ENCODE data around the gene NXN.

NXN gene

DNA sequence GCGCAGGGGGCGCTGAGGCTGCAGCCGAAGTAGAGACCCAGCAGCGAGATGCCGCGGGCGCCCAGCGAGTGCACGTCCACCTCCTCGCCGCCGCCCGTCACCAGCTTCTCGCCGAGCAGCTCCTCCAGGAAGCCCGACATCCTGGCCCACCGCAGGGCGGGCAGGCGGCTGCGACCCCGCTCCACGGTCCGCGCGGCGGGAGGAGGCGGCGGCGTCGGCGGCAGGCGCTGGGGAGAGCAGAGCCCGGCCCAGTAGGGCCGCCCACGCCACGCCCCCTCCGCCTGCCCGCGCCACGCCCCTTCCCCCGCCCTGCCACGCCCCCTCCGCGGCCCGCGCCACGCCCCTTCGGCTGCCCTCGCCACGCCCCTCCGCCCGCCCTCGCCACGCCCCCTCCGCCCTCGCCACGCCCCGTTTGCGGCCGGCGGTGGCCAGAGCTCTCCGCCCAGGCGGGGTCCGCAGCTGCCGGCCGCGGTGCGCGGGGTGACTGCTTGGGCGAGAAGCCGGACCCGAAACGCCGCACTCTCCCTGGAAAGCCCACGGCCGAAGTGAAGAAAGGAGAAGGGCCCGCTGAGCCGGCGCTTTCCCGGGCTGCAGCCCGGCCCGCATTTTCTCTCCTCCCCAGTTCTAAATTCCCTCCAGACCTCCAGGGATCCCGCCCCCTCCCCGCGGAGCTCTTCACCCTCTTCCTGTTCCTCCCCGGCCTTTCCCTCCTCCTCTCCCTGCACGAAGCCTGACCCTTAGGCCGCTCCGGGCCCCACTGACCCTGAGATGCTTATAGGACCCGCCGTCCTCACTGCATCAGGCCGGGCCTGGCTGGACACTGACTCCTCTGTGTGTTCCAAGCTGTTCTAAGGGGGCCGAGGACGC lies at the start of gene NXN:
Gene NXN, minus strand, starts transcription at position 238 of the 867 bp plus-strand sequence.
- DNase-seq, result peak; percentile 84 to 90

DNA sequence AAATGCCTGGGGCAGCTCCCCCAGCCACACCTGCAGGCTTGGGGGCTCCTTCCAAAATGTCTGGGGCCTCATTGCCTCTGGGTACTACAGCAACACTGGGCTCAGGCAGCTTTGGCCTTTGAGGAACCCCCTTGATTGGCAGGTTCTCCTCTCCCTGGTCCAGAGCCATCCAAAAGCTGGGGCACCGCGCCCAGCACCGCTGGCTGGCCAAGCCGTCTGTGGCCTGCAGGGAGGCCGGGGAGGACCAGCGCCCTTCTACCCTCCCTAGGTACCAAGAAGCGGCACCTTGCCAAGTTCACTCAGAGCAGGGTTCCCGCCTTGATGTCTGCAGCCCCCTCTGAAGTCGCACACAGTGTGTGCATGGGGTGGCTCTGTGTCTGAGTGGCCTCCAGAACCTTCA lies 47.5 kb upstream of the NXN start:
- DNase-seq, result no peak

DNA sequence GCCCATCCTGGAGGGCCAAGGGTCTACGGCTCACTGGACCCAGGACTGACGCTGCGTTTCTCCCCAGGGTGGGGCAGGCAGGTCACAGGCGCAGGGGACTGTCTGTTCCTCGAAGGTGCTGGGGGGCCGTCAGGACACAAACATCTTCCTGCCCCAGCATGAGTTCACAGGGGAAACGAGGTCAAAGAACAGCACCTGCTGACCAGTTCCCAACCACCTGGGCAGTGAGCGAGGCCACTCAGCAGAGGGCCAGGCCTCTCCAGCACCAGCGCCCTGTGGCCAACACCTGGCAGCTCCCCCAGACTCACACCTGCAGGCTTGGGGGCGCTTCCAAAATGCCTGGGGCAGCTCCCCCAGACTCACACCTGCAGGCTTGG lies 47.0 kb upstream of the NXN start:
- no peak for DNase-seq

DNA sequence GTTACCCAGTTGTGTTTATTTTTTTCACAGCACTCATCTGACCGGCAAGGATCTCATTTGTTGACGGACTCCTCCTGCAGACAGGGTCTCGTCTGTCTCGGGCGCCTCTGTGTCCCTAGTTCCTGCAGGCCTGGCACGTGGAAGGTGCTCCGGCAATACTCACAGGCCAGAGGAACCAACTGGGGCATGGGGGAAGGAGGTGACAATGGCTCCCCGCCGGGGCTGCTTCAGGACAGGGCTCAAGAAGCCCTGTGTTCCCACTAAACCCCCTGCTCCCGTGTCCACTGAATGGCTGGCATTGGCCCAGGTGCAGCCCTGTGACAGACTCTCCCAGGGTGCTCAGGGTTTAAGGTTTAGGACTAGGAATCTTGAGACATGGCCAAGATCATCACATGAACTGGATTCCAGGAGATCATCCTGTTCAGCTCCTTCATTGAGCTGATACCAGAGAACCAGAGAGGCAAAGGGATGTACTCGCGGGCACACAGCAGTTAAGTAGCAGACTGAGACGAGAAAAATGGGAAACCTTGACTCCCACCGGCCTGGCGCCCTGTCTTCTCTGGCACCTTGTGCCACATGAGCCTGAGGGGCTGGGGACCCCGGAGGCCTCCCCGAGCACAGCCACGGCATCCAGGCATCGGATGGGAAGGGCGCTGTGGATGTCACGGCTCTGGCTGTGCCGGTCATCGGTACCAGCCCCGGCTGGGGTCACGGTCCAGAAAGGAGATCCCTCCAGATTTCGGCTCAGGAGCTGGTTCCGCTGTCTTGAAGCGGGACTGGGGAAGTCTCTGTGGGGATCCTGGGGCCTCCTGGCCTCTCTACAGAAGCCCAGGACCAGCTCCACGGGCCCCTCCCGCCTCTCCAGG lies 46.4 kb upstream of the NXN start:
- DNase-seq, result no peak

DNA sequence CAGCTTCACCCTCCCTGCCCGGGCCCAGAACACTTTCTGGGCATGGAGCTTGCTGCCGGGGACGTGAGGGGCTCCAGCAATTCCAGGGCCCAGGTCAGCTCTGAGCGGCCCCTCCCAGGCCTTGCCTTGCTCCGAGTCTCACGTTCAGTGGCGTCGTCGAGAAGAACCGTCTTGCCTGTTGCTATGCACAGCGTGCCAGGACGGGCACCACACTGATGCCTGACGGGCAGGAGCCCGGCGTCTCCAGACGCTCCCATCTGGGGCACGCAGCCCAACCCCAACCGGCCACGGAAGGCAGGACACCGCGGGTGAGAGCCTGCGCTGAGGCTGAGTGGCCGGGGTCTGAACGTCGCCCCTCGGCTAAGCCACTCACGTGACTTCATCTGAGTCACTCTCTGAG lies 44.5 kb upstream of the NXN start:
- DNase-seq, result no peak

DNA sequence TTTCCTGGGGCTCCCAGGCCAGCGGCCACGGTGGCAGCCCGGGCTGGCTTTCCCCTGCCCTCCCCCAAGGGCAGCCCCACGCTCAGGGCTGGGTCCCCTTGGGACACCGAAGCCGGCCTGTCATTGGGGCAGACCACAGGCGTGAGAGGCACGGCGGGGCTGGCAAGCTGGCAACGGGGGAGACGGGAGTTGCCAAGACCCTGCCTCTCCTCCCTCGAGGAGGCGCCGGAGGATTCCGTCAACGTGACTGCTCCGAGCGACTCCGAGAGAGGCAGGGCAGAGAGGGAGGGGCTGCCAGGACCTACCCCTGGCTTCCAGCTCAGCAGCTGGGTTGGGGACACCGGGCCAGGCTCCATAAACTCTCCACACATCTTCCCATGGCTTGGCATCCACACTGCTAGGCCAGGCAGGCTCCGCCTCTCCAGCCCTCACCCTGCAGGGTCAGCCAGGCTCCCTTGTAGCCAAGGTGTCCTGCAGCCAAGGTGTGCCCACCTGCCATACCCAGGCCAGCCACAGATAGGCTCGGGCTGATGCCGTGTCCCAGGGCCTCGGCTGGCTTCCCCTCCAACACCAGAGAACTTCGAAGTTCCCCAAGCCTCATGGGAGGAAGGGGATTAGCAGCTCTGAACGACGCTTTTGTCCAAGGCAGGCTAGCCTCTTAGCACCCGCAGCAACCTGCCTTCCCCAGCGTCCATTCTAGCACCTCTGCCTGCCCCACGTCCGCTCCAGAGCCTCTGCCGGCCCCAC lies 42.9 kb upstream of the NXN start:
- no peak for DNase-seq

DNA sequence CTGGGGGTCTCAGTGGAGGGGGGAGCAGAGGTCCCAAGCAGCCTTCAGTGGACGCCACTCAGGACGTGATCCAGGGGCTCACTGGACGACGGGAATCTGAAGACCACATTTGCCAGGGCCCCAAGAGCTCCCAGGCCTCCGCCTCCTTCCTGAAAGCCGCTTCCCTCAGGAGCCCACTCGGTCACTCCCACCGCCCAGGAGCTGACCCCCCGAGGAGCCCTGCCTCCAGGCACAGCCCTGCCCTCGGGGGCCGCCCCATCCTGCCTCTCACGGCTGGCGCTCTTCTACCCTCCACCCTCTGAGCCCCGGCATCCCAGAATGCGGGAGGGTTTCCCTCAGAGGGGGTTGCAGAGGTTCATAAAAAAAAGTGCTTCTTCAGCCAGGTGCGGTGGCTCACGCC lies 41.6 kb upstream of the NXN start:
- no peak for DNase-seq

DNA sequence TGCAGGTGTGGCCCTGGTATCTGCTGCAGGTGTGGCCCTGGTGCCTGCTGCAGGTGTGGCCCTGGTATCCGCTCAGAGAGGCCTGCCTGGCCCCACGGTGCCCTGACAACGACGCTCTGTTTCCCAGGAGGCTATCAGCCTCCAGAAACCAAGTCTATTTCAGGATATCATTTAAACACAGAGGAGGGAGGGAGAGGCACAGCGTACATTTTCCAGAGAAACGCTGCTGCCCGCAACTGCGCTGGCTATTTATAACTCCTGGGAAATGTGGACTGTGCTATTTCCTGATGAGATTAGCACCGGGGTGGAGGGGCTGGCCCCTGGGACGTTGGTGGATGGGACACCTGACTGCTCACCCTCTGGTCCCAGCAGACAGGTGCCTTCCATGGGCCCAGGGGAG lies 39.9 kb upstream of the NXN start:
- no peak for DNase-seq

DNA sequence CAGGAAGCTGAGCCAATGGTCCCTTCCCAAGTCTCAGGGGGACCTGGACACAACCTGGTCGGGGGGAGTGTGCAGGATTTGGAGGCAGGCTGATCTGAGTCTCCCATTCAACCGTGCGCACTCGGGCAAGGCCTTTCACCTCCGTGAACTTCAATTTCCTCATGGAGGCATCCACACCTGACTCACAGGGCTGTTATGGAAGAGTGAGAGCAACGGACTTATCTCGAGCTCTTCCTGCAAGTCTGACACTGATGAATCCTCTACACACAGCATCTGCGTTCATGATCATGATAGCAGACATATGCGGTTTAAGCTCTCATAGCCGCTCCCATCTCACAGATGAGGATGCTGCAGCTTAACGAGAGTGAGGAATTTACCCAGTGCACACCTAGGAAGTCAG lies 39.0 kb upstream of the NXN start:
- no peak for DNase-seq

DNA sequence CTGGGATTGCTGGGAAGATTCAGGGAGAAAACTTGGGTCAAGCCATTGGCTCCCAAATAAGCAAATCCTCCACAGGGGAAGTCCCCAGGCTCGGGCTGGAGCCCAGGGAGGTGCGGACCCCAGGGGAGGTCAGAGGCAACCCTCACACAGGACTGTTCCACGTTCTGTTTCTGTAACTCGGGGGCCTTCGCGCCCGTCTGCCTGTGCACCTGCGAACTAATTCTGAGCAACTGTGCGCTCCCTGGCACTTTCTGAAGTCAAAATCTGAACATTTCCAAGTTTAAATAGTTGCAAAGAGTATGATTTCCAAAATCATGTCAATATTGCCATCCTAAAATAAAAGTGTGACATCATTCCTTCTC lies 34.1 kb upstream of the NXN start:
- no peak for DNase-seq

DNA sequence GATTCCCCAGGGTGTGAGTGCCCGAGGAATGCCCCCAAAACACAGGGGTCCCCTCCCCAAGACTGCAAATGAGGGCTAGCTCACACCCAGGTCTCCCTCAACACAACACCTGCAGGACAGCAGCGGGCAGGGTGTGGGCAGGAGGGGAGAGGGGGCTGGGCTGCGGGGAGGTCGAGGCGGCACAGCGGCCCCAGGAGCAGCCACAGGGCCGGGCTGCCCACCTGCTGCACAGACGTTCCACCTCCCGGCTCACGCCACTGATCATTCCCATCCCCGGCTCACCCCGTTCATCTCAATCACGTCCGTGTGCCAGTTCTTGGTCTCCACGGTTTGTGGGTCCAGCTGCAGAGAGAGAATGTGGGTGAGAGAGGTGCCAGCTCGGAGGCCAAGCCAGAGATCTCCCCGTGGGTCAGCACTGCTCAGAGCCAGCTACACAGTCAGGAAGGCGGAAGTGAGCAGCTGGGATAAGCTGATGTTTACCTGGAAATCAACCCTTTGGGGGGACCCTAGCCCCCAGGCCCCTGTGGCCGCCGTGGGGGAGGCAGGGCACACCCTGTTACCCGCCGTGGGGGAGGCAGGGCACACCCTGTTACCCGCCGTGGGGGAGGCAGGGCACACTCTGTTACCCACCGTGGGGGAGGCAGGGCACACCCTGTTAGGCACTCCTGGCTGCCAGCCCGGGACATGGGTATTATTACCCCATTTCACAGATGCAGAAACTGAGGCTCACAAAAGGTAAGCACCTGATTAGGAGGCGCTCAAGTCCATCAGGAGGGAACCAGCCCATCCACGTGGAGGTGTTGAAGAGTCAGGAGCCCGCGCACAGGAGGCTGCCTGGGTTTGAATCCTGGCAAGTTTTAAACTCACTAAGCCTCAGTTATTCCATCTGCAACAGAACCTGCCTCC lies 33.5 kb upstream of the NXN start:
- no peak for DNase-seq

DNA sequence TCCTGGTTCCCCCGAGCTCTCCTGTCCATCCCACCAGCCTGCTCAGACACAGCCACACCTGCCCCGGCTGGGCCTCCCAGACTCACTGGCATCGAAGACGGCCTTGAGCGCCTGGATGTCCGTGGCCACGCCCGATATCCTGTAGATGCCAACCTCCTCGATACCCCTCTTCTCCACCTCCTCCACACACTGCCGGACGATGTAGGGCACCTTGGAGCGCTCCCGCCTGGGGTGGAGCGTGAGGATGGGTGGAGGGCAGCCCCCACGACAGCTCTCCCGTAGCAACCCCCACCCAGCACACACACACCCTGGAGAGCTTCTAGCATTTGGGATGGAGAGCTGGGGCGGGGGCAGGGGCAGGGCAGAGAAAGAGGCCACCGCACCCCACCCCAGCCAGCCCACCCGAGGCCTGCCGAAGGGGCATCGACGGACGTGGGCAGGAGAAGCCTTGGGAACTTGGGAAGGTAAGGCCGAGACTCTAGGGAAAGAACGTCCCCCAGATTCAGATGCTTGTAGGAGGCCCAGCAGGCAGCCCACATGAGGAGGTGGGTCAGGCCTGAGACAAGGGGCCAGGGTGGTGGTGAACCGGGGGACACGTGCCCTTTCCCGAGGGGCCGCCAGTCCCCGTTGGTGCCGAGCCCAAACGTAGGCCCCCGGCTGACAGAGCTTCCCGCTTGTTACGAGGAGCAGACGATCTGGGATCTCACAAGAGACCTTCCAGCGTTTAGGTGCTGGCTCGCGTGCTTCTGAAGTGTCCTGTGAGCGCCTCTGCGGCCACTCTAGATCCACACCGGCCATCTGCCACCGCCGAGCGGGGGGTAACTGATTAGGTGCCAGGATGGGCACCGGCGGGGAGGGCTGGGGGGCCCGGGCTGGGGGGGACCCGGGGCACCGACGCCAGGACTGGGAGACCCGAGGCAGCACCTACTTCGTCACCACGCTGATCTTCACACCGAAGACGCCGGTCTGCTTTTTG lies 32.5 kb upstream of the NXN start:
- DNase-seq, result no peak

DNA sequence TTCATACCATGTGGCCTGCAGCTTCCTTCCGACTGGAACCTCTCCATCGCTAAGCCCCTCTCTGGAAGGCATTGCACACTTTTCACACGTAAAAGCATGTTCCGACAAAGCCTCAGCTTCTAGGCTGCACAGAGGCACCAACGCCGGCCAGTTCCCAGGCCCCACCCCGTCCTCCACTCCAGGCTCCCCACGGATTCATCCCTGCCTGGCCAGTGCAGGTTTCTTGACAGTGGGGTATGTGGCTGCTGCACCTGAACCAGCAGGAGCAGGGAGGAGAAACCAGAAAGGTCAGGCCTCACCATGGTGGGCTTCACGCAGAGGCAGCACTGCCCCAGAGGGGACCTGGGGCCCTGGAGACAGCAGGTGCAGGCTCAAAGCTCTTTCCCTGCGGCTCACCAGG lies 31.6 kb upstream of the NXN start:
- no peak for DNase-seq

DNA sequence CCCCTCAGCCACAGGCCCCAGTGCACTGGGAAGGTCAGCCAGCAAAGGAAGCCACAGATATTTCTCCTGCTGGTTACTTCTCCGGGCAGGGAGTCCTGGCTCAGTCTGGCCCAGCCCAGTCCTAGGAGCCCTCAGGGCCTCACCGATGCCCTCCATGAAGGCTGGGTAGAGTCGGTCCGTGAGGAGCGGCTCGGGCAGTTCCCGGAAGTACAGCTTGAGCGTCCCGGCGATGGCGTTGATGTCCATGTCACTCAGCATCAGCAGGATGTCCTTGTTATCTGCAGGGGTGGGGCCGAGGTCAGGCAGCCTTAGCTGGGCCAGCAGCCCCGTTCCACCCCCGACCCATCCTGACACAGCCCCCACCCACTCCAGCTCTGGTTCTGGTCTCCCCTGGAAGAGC lies 31.0 kb upstream of the NXN start:
- DNase-seq, result no peak

DNA sequence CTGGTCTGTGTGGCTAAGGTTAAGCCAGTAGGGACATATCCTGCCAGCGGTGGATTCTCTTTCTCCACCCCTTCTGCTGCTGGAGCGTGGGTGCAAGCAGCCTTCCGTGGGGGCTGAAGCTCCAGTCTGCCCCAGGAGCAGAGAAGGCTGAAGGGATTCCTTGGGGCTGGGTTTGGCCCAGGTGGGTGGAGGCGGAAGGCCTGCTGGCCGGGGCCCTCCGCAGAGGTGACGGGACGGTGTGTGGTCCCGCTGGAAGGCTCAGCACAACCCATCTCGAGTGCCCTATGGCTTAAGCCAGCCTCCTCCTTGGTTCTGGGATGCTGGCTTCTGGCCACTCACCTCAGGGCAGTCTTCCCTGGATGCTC lies 30.5 kb upstream of the NXN start:
- no peak for DNase-seq

DNA sequence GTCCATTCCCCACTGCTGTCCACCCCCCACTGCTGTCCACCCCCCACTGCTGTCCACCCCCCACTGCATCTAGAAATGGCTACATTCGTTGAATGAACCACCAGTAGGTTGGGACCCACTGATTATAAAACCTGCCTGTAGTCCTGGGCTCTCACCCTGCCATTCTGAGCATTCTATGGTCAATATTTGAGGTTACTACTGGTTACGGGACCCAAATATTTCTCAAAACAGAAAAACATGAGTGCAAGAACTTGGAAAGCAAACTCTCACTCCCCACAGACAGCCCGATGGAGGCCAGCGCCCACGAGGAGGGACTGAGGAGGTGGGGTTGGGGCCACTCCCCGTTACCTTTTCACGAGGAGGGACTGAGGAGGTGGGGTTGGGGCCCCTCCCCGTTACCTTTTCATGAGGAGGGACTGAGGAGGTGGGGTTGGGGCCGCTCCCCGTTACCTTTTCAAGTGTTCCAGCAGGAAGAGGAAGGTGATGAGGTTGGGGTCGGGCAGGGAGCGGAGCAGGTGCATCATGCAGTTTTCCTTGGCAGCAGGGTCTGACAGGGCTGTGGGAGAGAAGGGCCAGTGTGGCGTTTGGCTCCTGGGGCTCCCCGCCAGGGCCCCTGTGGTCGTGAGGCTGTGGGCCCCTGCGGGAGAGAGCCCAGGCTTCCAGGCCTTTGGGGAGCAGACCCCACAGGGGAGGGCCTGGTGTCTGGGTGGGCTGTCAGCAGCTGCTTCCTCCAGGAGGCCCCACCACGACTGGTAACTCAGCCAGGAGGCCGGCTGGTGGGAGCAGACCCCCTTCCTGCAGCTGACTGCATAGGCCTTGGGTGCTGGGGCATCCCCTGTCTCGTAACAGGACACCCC lies 29.9 kb upstream of the NXN start:
- no peak for DNase-seq

DNA sequence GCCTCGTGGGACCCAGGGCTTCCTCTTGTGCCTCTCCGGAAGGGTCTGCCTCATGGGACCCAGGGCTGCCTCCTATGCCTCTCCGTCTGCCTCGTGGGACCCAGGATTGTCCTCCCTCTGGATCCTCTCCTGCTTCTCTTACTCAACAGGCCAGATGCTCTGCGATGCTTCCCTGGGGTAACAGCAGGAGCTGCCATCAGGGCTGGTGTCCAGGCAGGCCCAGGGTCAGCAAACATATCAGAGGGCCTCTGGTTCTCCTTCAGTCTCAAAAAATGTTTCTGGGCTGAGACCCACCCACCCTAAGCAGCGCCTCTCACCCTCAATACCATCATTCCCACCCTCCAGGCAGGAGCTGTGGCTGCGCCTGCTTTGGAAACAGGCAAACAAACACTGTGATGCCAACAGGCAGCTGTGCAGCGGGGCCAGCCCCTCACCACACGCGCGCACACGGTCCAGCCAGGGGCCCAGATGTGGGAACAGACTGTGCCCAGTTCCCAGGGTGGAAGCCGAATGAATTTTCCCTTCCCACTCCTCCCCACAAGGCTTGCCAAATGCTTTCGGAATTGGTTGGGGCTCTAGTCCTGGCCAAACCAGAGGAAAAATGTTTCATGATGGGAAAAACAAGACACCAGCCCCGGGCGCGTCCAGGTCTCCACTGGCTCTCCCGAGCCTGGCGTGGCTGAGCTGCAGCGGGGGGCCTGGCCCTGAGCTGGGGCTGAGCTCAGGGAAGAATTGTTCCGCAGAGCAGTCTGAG lies 28.6 kb upstream of the NXN start:
- DNase-seq, result no peak

DNA sequence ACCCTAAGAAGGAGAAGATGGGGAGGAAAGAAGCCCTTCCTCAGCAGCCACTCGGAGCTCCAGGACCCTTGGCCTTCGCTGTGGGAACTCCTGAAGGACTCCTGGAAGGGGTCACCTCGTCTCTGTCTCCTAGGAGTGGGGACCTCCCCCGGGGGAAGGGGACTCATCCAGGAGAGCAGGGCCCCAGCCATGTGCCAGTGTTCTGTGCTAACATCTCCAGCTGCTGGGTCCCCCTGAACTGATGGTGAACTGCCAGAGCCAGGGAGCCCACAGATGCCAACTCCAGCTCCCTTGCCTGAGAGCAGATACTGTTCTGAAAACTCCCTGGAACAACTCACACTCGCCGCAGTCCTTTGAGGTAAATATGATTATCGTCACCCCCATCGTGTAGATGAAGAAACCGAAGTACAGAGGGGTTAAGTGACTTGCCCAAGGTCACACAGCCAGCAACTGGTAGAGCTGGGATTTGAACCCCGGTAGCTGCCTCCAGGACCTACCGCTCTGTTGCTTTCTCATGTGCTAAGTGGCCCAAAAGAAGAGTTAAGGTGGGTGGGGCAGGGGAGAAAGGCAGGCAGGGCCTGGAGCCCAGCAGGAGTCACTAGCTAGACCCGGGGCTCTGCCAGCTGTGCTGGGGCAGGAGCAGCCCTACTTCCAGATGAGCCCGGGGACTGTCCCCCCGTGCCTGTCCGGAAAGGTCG lies 27.9 kb upstream of the NXN start:
- no peak for DNase-seq

DNA sequence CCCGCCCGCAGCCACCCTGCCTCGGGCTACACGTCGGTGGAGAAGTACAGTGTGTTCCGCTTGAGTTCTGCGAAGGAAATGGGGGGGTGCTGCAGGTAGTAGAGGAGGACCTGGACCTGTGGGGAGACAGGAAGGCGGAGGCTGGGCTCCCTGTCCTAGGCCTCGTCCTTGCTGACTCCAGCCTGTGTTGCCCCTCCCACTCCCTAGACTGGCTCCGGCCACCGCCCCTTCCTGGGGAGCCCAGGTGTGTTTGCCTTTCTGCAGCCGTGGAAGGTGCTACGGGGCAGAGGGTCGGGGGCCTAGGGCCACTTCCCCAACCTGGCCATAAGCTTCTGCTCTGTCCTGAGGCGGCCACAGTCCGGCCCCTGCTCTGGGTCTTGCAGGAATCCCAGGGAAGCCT lies 26.5 kb upstream of the NXN start:
- DNase-seq, result no peak

All from activated T-cell treated with anti-CD3 and anti-CD28 coated beads, Interleukin-2, amount 50 U/mL, for 48 hours (primary cell).